DOHH2 (cell line): Measurements from ENCODE around the gene MYH16.
"Not testable (repeated sequence)": the region's sequence is repeated elsewhere in the genome, so short reads cannot be mapped to it uniquely, and the experiment has no call there.

ENCODE experiments used
- H3F3A ChIP-seq: fragments of 200-600 bp; sonication (generic), shearing (Covaris generic); 2 replicates; pipeline ENCODE4 v1.6.0; 2016; ENCODE audit warnings: antibody characterized with exemption, mild to moderate bottlenecking; ENCODE audit not compliant: control insufficient read depth, insufficient read depth
- H3K27ac ChIP-seq: fragments of 200-600 bp; sonication (generic); 2 replicates; pipeline ENCODE4 v1.5.1; 2014; ENCODE audit warnings: low read depth, mild to moderate bottlenecking, low read length, moderate library complexity
- H3K27me3 ChIP-seq: fragments of 200-600 bp; sonication (generic); 2 replicates; pipeline ENCODE4 v1.6.1; 2014; ENCODE audit warnings: mild to moderate bottlenecking, low read length, mixed read lengths; ENCODE audit not compliant: control insufficient read depth
- H3K36me3 ChIP-seq: fragments of 200-600 bp; sonication (generic); 2 replicates; pipeline ENCODE4 v1.6.1; 2014; ENCODE audit warnings: mild to moderate bottlenecking, low read length, moderate library complexity, mixed read lengths; ENCODE audit not compliant: control insufficient read depth
- H3K4me1 ChIP-seq: fragments of 200-600 bp; sonication (generic); 2 replicates; pipeline ENCODE4 v1.6.1; 2014; ENCODE audit warnings: mild to moderate bottlenecking, low read length, mixed read lengths; ENCODE audit not compliant: control insufficient read depth
- H3K4me2 ChIP-seq: fragments of 200-600 bp; sonication (generic); 2 replicates; pipeline ENCODE4 v1.6.0; 2014; ENCODE audit warnings: mild to moderate bottlenecking, low read length, moderate library complexity
- H3K4me3 ChIP-seq: fragments of 200-600 bp; sonication (generic); 2 replicates; pipeline ENCODE4 v1.5.1; 2014; ENCODE audit warnings: mild to moderate bottlenecking, low read length, mixed read lengths
- H3K79me2 ChIP-seq: fragments of 200-600 bp; sonication (generic); 2 replicates; pipeline ENCODE4 v1.6.1; 2014; ENCODE audit warnings: mild to moderate bottlenecking, low read length, mixed read lengths; ENCODE audit not compliant: control insufficient read depth
- H3K9me2 ChIP-seq: fragments of 200-600 bp; sonication (generic); replicated peaks from 2 replicates; pipeline ENCODE4 v1.6.1; 2014; ENCODE audit warnings: mild to moderate bottlenecking, low read length, mixed read lengths; ENCODE audit not compliant: control insufficient read depth
- H3K9me3 ChIP-seq: fragments of 200-600 bp; sonication (generic); 2 replicates; pipeline ENCODE4 v1.6.1; 2014; ENCODE audit warnings: antibody characterized with exemption, low read length, mixed read lengths; ENCODE audit not compliant: control insufficient read depth, insufficient read depth
- H4K20me1 ChIP-seq: fragments of 200-600 bp; sonication (generic); 2 replicates; pipeline ENCODE4 v1.6.0; 2014; ENCODE audit warnings: low read depth, mild to moderate bottlenecking, antibody characterized with exemption, low read length, moderate library complexity; ENCODE audit not compliant: control insufficient read depth, insufficient read depth
- CTCF ChIP-seq: fragments of 200-600 bp; sonication (generic); IDR thresholded peaks from one replicate; pipeline ENCODE4 v1.5.1; 2014; ENCODE audit warnings: antibody characterized with exemption, mild to moderate bottlenecking, low read depth, low read length; ENCODE audit not compliant: poor library complexity, severe bottlenecking
- EZH2phosphoT487 ChIP-seq: fragments of 200-600 bp; sonication (generic); IDR thresholded peaks from 2 replicates; pipeline ENCODE4 v1.6.1; 2017; ENCODE audit warnings: borderline replicate concordance, mild to moderate bottlenecking, antibody characterized with exemption, low read length, moderate library complexity, mixed read lengths

Gene MYH16

GRCh38 chr7:99352247-99352646 lies 79.6 kb downstream of the MYH16 start:
- Histone ChIP-seq H3K9me3 (no peaks in the 10 kb centered on the region), H3K27ac (no peak overlapping the region), H3K4me1 (no peaks in the 10 kb centered on the region), H4K20me1 (no peaks in the 10 kb centered on the region), H3K27me3 (no peaks in the 10 kb centered on the region), H3K79me2 (no peaks in the 10 kb centered on the region), H3K9me2 (no peaks in the 10 kb centered on the region), H3K4me2 (no peak overlapping the region), H3K36me3 (peaks cover 66% of the 10 kb centered on the region), H3F3A (peaks cover 6% of the 10 kb centered on the region; the same call in 1 of the 2 replicates), H3K4me3 (no peak overlapping the region)
- TF ChIP-seq CTCF: no peak
- no peak for TF ChIP-seq EZH2phosphoT487

- Histone ChIP-seq H4K20me1 (no peaks in the 10 kb centered on the region), H3K4me1 (no peaks in the 10 kb centered on the region), H3K36me3 (peaks cover 73% of the 10 kb centered on the region), H3K4me2 (no peak overlapping the region), H3K79me2 (no peaks in the 10 kb centered on the region), H3K27me3 (no peaks in the 10 kb centered on the region), H3F3A (peaks cover 6% of the 10 kb centered on the region; the same call in 1 of the 2 replicates), H3K4me3 (no peak overlapping the region), H3K9me3 (no peaks in the 10 kb centered on the region), H3K27ac (no peak overlapping the region), H3K9me2 (no peaks in the 10 kb centered on the region)
- TF ChIP-seq CTCF (no peak), EZH2phosphoT487 (no peak)
Measured at GRCh38 chr7:99355098-99355497, 82.5 kb downstream of the MYH16 start.

- H3K9me3 ChIP-seq: no peaks in the 10 kb centered on the region
- no peak overlapping the region for H3K4me2 ChIP-seq
- peaks cover 74% of the 10 kb centered on the region for H3K36me3 ChIP-seq
- no peak for TF ChIP-seq CTCF
- no peak for TF ChIP-seq EZH2phosphoT487
- no peaks in the 10 kb centered on the region for H3K27me3 ChIP-seq
- no peaks in the 10 kb centered on the region for H4K20me1 ChIP-seq
- H3F3A ChIP-seq: peaks cover 14% of the 10 kb centered on the region
- no peaks in the 10 kb centered on the region for H3K79me2 ChIP-seq
- H3K4me1 ChIP-seq: no peaks in the 10 kb centered on the region
- no peak overlapping the region for H3K4me3 ChIP-seq
- H3K9me2 ChIP-seq: no peaks in the 10 kb centered on the region
- H3K27ac ChIP-seq: no peak overlapping the region
Measured at GRCh38 chr7:99357701-99358490, 85.3 kb downstream of the MYH16 start.

GRCh38 chr7:99358521-99358920 lies 85.9 kb downstream of the MYH16 start:
- H3K4me3 ChIP-seq, H4K20me1 ChIP-seq, H3K79me2 ChIP-seq, H3K4me2 ChIP-seq, H3K4me1 ChIP-seq, H3K9me2 ChIP-seq, H3K27me3 ChIP-seq, H3K9me3 ChIP-seq, H3K27ac ChIP-seq: not testable (repeated sequence)
- peaks cover 14% of the 10 kb centered on the region for H3F3A ChIP-seq
- peaks cover 80% of the 10 kb centered on the region for H3K36me3 ChIP-seq
